Stimulated activated CD4-positive, alpha-beta T cell treated with anti-CD3 and anti-CD28 coated beads, Interleukin-12 subunit alpha, Interleukin-12 subunit beta, amount 100 ng/mL, for 48 hours (primary cell): ENCODE measurements around the gene GNA14.
"Not testable (repeated sequence)": the region's sequence is repeated elsewhere in the genome, so short reads cannot be mapped to it uniquely, and the experiment has no call there.

ENCODE experiments used
- DNase-seq, 3 donors: peaks; one replicate each; pipeline ENCODE4 v3.0.0-alpha.2; 2020; ENCODE audit warnings: low read depth in 2 of 3, low spot score in 1 of 3

Gene GNA14

GRCh38 chr9:77497322-77498198 is 150.6 kb downstream of the GNA14 start:
- no peak for DNase-seq

GRCh38 chr9:77495834-77496671 is 152.1 kb downstream of the GNA14 start:
- no peak for DNase-seq

- not testable (repeated sequence) for DNase-seq
Observed at GRCh38 chr9:77490279-77490678, 157.8 kb downstream of the GNA14 start.

GRCh38 chr9:77489405-77490163 is 158.5 kb downstream of the GNA14 start:
- DNase-seq = peak in 1 of 3 donors; percentile 19

GRCh38 chr9:77488439-77489126 is 159.5 kb downstream of the GNA14 start:
- DNase-seq = no peak

GRCh38 chr9:77486968-77487367 is 161.2 kb downstream of the GNA14 start:
- no peak for DNase-seq

GRCh38 chr9:77486463-77486862 is 161.7 kb downstream of the GNA14 start:
- no peak for DNase-seq

GRCh38 chr9:77475641-77476473 is 172.3 kb downstream of the GNA14 start:
- DNase-seq = peak; percentile 49 to 53 (median 50)

GRCh38 chr9:77474936-77475335 is 173.2 kb downstream of the GNA14 start:
- no peak for DNase-seq

GRCh38 chr9:77472646-77473045 is 175.5 kb downstream of the GNA14 start:
- DNase-seq = no peak

GRCh38 chr9:77471572-77471971 is 176.6 kb downstream of the GNA14 start:
- DNase-seq = no peak

- DNase-seq = no peak
Observed at GRCh38 chr9:77469515-77470231, 178.4 kb downstream of the GNA14 start.

GRCh38 chr9:77464661-77465060 is 183.5 kb downstream of the GNA14 start:
- DNase-seq = no peak

GRCh38 chr9:77463151-77463550 is 185.0 kb downstream of the GNA14 start:
- no peak for DNase-seq

- DNase-seq = no peak
Observed at GRCh38 chr9:77462066-77462465, 186.1 kb downstream of the GNA14 start.

- DNase-seq = no peak
Observed at GRCh38 chr9:77460938-77461337, 187.2 kb downstream of the GNA14 start.

GRCh38 chr9:77457916-77458592 is 190.1 kb downstream of the GNA14 start:
- peak; percentile 32 to 67 (median 39) for DNase-seq

GRCh38 chr9:77456829-77457437 is 191.2 kb downstream of the GNA14 start:
- DNase-seq = peak; percentile 74 to 83 (median 81)
